ENCODE measurements around the gene NOL4L. TPM values are rescaled to one million over a fixed set of nuclear protein-coding genes. Genes with fewer than 3 reads are reported as not detected.

The NOL4L gene
- total and polyA plus RNA-seq, 7 donors: 0.61 to 2.7 (median 1.3) TPM

DNA sequence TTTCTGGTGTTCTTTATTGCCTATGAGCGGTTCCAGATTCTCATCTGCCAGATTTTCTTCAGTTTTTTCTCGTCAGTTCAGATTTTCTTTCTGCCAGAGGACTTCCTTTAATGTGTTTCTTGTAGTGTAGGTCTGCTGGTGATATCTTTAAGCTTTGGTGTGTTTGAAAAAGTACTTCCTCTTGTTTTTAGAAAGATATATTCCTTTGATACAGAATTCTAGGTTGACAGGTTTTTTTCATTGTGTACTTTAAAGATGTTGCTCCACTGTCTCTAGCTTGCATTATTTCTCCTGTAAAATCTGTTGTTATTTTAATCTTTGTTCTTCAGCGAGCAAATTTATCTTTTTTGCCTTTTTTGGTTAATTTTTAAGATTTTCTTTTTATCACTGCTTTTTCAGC lies 190.1 kb downstream of the NOL4L start:
- Histone ChIP-seq H3K27ac (no peak overlapping the region), H3K36me3 (ENCODE audit: insufficient read depth in 1 of 2, low read depth in 1 of 2) (peaks cover 0 to 11% of the 10 kb centered on the region in 2 donors), H3K9me3 (no peaks in the 10 kb centered on the region), H3K4me3 (no peak overlapping the region), H3K4me1 (peaks cover 8% of the 10 kb centered on the region), H3K27me3 (ENCODE audit: insufficient read depth in 3 of 3, low read length in 2 of 3) (no peaks in the 10 kb centered on the region)
- TF ChIP-seq, protein P1, sequence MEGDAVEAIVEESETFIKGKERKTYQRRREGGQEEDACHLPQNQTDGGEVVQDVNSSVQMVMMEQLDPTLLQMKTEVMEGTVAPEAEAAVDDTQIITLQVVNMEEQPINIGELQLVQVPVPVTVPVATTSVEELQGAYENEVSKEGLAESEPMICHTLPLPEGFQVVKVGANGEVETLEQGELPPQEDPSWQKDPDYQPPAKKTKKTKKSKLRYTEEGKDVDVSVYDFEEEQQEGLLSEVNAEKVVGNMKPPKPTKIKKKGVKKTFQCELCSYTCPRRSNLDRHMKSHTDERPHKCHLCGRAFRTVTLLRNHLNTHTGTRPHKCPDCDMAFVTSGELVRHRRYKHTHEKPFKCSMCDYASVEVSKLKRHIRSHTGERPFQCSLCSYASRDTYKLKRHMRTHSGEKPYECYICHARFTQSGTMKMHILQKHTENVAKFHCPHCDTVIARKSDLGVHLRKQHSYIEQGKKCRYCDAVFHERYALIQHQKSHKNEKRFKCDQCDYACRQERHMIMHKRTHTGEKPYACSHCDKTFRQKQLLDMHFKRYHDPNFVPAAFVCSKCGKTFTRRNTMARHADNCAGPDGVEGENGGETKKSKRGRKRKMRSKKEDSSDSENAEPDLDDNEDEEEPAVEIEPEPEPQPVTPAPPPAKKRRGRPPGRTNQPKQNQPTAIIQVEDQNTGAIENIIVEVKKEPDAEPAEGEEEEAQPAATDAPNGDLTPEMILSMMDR (IDR thresholded peaks at IDR 0.05): no peak
- DNase-seq: no peak
- ATAC-seq: no peak
- WGBS, 3 donors: 95 to 99% (median 98%) methylated on average over 3 of the region's 3 CpGs
- intact Hi-C loops (cut with DNase I): no loop called here

Other genes starting within 250 kb of the NOL4L start
- gene ASXL1, start 227.0 kb downstream of the NOL4L start, total RNA-seq: 10 to 100 TPM; 22.4 to 52.0 (median 41.5) TPM
- 10 to 100 TPM; 18.5 to 23.2 (median 21.5) TPM for gene ASXL1, start 227.0 kb downstream of the NOL4L start, polyA plus RNA-seq
- under 1 TPM in 1 of 4 donors, not detected in 3; 0.04 TPM for gene C20orf203, start 88.6 kb upstream of the NOL4L start, total RNA-seq
- gene C20orf203, start 88.6 kb upstream of the NOL4L start, polyA plus RNA-seq: not detected
- gene COMMD7, start 158.1 kb upstream of the NOL4L start, total RNA-seq: 10 to 100 TPM; 28.4 to 50.8 (median 43.4) TPM
- 10 to 100 TPM; 15.9 to 55.4 (median 38.3) TPM for gene COMMD7, start 158.1 kb upstream of the NOL4L start, polyA plus RNA-seq
- under 1 TPM; 0.08 to 0.64 (median 0.24) TPM for gene DNMT3B, start 177.1 kb upstream of the NOL4L start, total RNA-seq
- under 1 TPM; 0.14 to 0.19 (median 0.17) TPM for gene DNMT3B, start 177.1 kb upstream of the NOL4L start, polyA plus RNA-seq
- 10 to 100 TPM; 34.8 to 62.9 (median 54.7) TPM for gene MAPRE1, start 234.6 kb upstream of the NOL4L start, total RNA-seq
- 10 to 100 TPM; 30.9 to 77.8 (median 51.5) TPM for gene MAPRE1, start 234.6 kb upstream of the NOL4L start, polyA plus RNA-seq